GM12873 (cell line): ENCODE data around the gene SEMA4F.

ENCODE experiments used
- CTCF ChIP-seq: IDR thresholded peaks from 2 replicates; pipeline ENCODE4 v1.5.1; 2012; ENCODE audit warnings: low read depth, mild to moderate bottlenecking, moderate library complexity, low read length, control low read depth; ENCODE audit not compliant: insufficient read depth; ENCODE audit errors: missing control alignments

Gene SEMA4F

GRCh38 chr2:74695663-74696062 lies 41.6 kb downstream of the SEMA4F start:
- TF ChIP-seq CTCF = no peak

DNA sequence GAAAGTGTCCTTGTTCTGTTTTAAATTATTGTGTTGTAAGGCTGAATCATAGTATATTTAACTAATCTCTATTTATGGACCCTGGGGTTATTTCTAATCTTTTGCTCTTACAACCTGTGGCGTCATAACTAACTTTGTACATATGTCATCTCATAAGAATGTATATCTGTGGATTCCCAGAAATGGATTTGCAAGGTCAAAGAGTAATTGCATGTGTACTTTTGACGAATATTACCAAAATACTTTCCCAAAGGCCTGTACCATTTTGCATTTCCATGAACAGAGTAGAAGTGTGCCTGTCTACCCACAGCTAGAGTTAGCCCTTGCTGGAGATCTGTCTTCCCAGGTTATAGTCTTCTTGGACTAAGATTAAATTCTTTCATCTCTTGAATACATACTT lies 42.8 kb downstream of the SEMA4F start:
- TF ChIP-seq CTCF = no peak

DNA sequence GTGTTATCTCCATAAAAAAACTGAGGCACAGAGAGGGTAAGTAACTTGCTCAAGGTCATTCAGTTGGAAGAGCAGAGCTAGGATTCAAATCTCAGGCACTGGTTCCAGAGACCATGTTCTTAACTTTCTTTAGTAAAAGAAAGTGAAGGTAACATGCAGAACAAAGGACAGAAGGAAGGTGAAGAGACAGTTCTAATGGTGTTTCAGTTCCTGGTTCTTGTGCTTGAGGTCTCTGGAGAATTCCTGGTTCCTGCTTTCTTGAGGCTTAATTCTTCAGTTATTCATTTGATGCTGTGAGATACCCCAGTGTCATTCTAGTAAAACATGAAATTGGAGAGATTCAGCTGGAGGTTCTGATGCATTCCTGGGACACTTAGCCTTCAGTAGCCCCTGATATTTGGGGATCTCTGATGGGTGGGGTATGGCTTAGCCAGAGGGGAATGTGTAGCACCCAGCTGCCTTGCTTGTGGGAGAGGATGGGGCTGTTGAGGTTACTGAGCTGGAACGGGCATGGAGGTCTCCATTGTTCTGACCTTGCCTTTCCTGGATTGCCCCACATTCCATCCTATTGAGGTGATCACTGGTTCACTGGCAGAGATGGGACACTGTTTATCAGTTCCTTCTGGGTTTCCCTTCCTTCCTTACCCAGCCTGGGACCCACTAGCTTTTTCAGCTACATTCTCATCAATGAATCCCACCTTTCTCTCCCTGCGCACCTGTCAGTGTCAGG lies 46.8 kb downstream of the SEMA4F start:
- no peak for TF ChIP-seq CTCF

DNA sequence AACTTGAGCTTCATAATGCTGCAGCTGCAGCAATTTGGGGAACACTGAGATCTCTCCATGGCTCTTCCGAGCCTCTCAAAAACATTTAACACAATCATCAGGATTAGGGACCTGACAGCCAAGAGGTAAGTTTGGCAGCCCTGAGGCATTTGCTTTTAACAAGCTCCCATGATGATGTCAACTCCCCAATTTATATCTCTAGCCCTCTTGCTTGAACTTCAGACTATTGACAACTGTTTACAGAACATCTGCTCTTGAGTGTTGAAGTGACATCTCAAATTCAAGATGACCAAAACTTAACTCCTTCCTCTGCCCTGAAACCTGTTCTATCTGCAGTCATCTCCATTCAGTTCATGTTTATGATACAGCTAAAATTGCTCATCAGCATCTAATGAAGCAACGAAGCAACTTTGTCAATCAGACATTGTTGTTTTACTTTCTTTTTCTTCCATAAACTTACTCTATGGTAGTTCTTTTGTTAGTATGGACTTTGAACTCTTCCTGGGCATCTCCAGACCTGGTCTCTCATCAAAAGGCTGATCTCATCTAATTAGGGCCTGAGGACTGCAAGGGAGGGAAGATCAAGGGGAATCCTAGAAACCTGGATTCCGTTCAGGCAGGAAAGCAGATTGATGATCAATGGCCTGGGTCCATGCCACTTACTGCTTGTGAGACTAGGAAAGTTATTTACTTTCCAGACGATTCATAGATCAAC lies 48.1 kb downstream of the SEMA4F start:
- TF ChIP-seq CTCF = no peak

- no peak for TF ChIP-seq CTCF
Measured at GRCh38 chr2:74703373-74703772, 49.3 kb downstream of the SEMA4F start.

GRCh38 chr2:74704216-74704615 lies 50.2 kb downstream of the SEMA4F start:
- TF ChIP-seq CTCF = no peak

DNA sequence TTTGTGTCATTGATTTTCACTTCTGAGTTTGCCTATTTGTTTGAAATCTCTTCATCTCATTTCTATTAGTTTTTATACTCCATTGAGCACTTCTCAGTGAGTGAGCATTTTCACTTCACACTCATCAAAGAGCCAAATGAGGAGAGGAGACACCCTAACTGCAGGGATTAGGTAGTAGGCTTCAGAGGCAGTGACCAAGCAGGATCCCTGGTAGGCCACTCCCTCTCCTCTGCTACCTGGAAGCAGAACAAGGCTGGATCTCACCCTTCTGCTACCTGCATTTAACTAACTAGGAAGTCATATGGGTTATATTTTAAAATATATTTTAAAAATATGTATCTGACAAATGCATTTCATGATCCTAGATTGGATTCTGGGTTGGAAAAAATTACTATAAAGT lies 52.7 kb downstream of the SEMA4F start:
- no peak for TF ChIP-seq CTCF
